A549 (cell line): ENCODE results near the gene ZNF445.

Source experiments
- CHD4 ChIP-seq: fragments of 200-600 bp; sonication (generic); IDR thresholded peaks from 2 replicates; pipeline ENCODE4 v1.6.1; 2016; ENCODE audit warnings: antibody characterized with exemption, mild to moderate bottlenecking, borderline replicate concordance
- MYC ChIP-seq: IDR thresholded peaks from 2 replicates; pipeline ENCODE4 v1.6.1; 2012; ENCODE audit warnings: mild to moderate bottlenecking, inconsistent platforms, low read length, improper control_type of control experiment, borderline replicate concordance

DNA sequence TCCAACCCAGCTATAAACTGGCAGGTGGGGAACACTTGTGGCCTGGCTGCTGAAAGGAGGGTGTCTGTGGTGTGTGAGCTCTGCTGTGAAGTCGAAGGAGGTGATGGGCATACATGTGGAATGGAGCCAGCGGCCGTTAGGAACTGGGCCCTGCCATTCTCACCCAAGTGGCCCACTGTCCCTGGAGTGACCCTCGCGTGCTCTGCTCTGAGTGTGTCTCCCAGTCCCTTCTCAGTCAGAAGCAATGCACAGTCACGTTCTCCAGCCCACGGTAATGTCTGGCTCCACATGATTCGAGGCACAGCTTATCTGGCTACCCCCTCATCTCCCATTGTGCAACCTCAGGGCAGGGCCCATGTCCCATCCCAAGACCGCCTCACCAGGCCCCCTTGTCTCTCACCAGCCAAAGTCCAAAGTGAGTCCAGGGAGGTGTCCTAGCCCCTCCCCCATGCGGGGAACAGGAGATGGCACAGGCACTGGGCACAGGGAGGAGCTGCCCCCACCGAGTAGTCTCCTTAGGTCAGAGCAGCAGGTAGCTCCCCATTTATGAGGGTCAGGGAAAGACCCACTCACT is 62.9 kb downstream of the ZNF445 start:
- TF ChIP-seq CHD4, result no peak
- no peak for TF ChIP-seq MYC
